SK-N-SH (cell line): ENCODE data around the gene ENPP7.

Source experiments
- CTCF ChIP-seq: fragments of 200-600 bp; sonication (generic); IDR thresholded peaks from 2 replicates; pipeline ENCODE4 v1.6.1; 2017; ENCODE audit warnings: antibody characterized with exemption, mild to moderate bottlenecking, moderate library complexity
- EP300 ChIP-seq, 2 experiments: IDR thresholded peaks; 2 replicates each; pipeline versions ENCODE4 v1.4.0 to v1.6.1; 2012; ENCODE audit warnings: borderline replicate concordance in 1 of 2, low read depth in 1 of 2, low read length in 1 of 2
- EZH2phosphoT487 ChIP-seq: fragments of 200-600 bp; sonication (generic); IDR thresholded peaks from 2 replicates; pipeline ENCODE4 v1.6.1; 2017; ENCODE audit warnings: low read depth, mixed run types, mild to moderate bottlenecking, antibody characterized with exemption, moderate library complexity, borderline replicate concordance
- FOXM1 ChIP-seq: IDR thresholded peaks from 2 replicates; pipeline ENCODE4 v1.4.0; 2012; ENCODE audit warnings: low read depth, mild to moderate bottlenecking
- GABPA ChIP-seq: IDR thresholded peaks from 2 replicates; pipeline ENCODE4 v1.4.0; 2012; ENCODE audit warnings: low read depth, mild to moderate bottlenecking
- PBX3 ChIP-seq: IDR thresholded peaks from 2 replicates; pipeline ENCODE4; 2012
- RAD21 ChIP-seq: IDR thresholded peaks from 2 replicates; pipeline ENCODE4 v1.6.1; 2012; ENCODE audit warnings: mild to moderate bottlenecking, low read length
- REST ChIP-seq: IDR thresholded peaks from 2 replicates; pipeline ENCODE4 v1.6.1; 2012; ENCODE audit warnings: mild to moderate bottlenecking, low read depth, low read length, moderate library complexity
- SMC3 ChIP-seq: IDR thresholded peaks from 2 replicates; pipeline ENCODE4 v1.6.1; 2012; ENCODE audit warnings: low read depth, low read length, improper control_type of control experiment
- TAF1 ChIP-seq: IDR thresholded peaks from 2 replicates; pipeline ENCODE4 v1.6.1; 2012; ENCODE audit warnings: low read depth, mild to moderate bottlenecking, low read length, moderate library complexity, borderline replicate concordance
- TEAD4 ChIP-seq: IDR thresholded peaks from 2 replicates; pipeline ENCODE4 v1.4.0; 2012; ENCODE audit warnings: mild to moderate bottlenecking, borderline replicate concordance; ENCODE audit not compliant: insufficient read depth
- USF2 ChIP-seq: fragments of 150-350 bp; IDR thresholded peaks from 2 replicates; pipeline ENCODE4 v1.6.1; 2017; ENCODE audit warnings: antibody characterized with exemption, low read length, low read depth, borderline replicate concordance
- ZBTB33 ChIP-seq: IDR thresholded peaks from 2 replicates; pipeline ENCODE4 v1.4.0; 2012; ENCODE audit warnings: low read depth, borderline replicate concordance

GRCh38 chr17:79783891-79784290 is 53.1 kb downstream of the ENPP7 start:
- no peak for TF ChIP-seq SMC3
- no peak for TF ChIP-seq USF2
- TF ChIP-seq GABPA = no peak
- no peak for TF ChIP-seq TEAD4
- TF ChIP-seq CTCF = no peak
- TF ChIP-seq TAF1 = no peak
- TF ChIP-seq RAD21 = no peak
- TF ChIP-seq REST = no peak
- no peak for TF ChIP-seq PBX3
- TF ChIP-seq EZH2phosphoT487 = no peak
- TF ChIP-seq EP300 (IDR thresholded peaks at IDR 0.05; ENCODE audit: borderline replicate concordance in 1 of 2, low read depth in 1 of 2, low read length in 1 of 2) = no peak
- TF ChIP-seq FOXM1 = no peak
- TF ChIP-seq ZBTB33 = no peak
